Brain microvascular endothelial cell (primary cell): ENCODE data around the gene PIP4K2A.
A peak's percentile ranks its signal among the peaks of the same experiment; 100 is the strongest.

ENCODE experiments used
- DNase-seq: peaks from one replicate; pipeline ENCODE4 v3.0.0-alpha.2; 2020
- H3K27ac ChIP-seq: fragments of 250-450 bp; sonication (Bioruptor Pico); 2 replicates; pipeline ENCODE4 v1.5.1; 2020; ENCODE audit warnings: mild to moderate bottlenecking, moderate library complexity
- H3K27me3 ChIP-seq: fragments of 250-450 bp; sonication (Bioruptor Pico); replicated peaks from 2 replicates; pipeline ENCODE4 v1.5.1; 2020; ENCODE audit warnings: mild to moderate bottlenecking
- H3K36me3 ChIP-seq: fragments of 250-450 bp; sonication (Bioruptor Pico); replicated peaks from 2 replicates; pipeline ENCODE4 v1.5.1; 2020; ENCODE audit warnings: mild to moderate bottlenecking
- H3K4me3 ChIP-seq: 2 replicates; pipeline ENCODE4 v1.5.1; 2011; ENCODE audit warnings: low read depth, mild to moderate bottlenecking, control low read depth, low read length, moderate library complexity
- in situ Hi-C: cut with HindIII; loops from 2 replicates; pipeline ENCODE4 v1.10.0; 2017; ENCODE audit warnings: low sequenced_read_pairs, low pct_ligation_motif_present
- TF ChIP-seq, protein P1 (sequence below): IDR thresholded peaks from 2 replicates; pipeline ENCODE4 v1.5.1; 2011; ENCODE audit warnings: low read depth, mild to moderate bottlenecking, moderate library complexity, low read length, control low read depth, inconsistent platforms; ENCODE audit errors: missing control alignments

Gene PIP4K2A

DNA sequence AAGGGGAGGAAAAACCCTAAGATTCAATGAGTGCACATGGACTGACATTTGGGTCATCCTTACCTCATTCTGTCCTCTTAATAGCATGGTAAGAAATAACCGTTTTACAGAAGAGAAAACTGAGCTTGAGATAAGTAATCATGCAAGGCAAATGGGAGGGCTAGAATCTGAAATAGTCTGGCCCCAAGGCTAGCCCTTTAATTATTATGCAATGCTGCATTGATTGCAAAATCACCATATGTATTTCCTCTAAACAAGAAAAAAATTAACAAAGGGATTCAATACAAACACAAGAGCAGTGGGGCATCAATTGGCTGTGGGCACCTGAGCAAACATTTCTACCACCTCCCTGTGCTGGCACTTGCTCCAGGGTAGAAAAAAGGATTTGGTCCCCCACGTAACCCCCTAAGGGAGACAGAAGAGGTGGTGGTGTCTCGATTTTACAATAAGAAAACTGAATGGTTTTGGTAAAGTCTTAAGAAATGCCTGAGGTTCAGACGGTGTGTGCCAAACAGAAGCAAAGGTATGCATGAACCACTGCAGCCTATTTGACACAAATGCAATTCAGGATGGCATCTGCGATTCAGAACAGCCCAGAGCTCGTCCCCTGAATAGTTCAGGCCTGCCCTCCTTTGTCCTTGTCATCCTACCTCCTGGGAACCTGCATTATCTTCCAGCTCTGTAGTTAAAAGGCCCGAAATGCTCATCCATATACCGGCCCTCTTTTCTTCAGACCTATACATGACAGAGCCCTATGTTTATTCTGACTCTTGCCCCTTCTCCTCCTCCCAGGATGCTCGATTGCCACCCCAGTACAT is 23.6 kb downstream of the PIP4K2A start:
- H3K4me3 ChIP-seq, result no peak overlapping the region
- H3K27ac ChIP-seq, result no peak overlapping the region
- no peak for DNase-seq
- H3K36me3 ChIP-seq, result no peaks in the 10 kb centered on the region
- H3K27me3 ChIP-seq, result no peaks in the 10 kb centered on the region
- TF ChIP-seq, protein P1, sequence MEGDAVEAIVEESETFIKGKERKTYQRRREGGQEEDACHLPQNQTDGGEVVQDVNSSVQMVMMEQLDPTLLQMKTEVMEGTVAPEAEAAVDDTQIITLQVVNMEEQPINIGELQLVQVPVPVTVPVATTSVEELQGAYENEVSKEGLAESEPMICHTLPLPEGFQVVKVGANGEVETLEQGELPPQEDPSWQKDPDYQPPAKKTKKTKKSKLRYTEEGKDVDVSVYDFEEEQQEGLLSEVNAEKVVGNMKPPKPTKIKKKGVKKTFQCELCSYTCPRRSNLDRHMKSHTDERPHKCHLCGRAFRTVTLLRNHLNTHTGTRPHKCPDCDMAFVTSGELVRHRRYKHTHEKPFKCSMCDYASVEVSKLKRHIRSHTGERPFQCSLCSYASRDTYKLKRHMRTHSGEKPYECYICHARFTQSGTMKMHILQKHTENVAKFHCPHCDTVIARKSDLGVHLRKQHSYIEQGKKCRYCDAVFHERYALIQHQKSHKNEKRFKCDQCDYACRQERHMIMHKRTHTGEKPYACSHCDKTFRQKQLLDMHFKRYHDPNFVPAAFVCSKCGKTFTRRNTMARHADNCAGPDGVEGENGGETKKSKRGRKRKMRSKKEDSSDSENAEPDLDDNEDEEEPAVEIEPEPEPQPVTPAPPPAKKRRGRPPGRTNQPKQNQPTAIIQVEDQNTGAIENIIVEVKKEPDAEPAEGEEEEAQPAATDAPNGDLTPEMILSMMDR, result no peak
- in situ Hi-C loops, result no loop called here

DNA sequence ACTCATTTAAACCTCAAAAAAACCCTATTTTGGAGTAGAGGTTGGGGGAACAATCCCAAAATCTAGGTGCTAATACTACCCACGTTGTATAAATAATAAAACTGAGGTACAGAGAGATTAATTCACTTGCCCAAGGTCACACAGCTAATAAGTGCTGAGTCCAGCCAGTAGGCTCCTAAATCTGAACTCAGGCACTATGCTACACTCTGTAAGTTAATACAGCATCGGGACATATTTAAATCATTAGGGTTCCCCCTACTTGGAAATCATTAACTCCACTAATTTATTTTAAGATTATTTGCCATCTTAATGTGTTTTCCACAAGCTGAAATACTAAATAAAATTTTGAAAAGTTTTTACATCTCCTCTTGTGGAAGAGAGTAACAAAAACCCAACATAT is 24.2 kb downstream of the PIP4K2A start:
- no peaks in the 10 kb centered on the region for H3K36me3 ChIP-seq
- no peaks in the 10 kb centered on the region for H3K27me3 ChIP-seq
- TF ChIP-seq, protein P1, result no peak
- H3K27ac ChIP-seq, result no peak overlapping the region
- DNase-seq, result no peak
- no peak overlapping the region for H3K4me3 ChIP-seq
- in situ Hi-C loops, result no loop called here

DNA sequence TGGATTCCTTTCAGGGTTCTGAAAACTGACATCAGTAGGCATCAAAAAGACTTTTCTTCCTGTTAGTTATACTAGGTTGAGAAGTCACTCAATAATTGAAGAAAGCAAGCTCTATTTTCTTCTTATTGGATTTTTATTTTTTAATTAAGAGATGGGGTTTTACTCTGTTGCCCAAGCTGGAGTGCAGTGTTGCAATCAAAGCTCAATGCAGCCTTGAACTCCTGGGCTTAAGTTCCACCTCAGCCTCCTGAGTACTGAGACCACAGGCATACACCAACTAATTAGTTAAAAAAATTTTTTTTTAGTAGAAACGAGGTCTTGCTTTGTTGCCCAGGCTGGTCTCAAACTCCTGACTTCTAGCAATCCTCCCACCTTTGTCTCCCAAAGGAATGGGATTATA is 28.0 kb downstream of the PIP4K2A start:
- no peak overlapping the region for H3K4me3 ChIP-seq
- DNase-seq, result no peak
- H3K36me3 ChIP-seq, result no peaks in the 10 kb centered on the region
- TF ChIP-seq, protein P1, result no peak
- H3K27me3 ChIP-seq, result no peaks in the 10 kb centered on the region
- in situ Hi-C loops, result no loop called here
- no peak overlapping the region for H3K27ac ChIP-seq

DNA sequence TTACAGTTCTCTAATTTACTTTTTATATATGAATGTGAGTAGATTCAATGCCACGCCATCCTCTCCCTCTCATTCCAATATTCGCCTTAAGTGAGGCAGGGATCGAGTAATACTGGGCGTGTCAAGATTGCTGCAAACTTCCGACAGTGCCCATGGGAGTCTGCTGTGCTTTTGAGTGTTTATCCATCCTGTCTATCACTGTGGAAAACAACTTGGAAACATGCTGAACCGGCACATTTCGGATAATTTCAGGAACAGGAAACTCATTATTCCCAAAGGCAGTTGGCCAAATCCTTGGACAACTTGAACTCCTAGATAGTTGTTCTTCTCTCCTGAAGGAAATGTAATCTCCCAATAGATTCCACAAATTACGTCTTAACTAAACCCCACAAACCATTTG is 28.5 kb downstream of the PIP4K2A start:
- in situ Hi-C loops, result no loop called here
- H3K27me3 ChIP-seq, result no peaks in the 10 kb centered on the region
- DNase-seq, result no peak

DNA sequence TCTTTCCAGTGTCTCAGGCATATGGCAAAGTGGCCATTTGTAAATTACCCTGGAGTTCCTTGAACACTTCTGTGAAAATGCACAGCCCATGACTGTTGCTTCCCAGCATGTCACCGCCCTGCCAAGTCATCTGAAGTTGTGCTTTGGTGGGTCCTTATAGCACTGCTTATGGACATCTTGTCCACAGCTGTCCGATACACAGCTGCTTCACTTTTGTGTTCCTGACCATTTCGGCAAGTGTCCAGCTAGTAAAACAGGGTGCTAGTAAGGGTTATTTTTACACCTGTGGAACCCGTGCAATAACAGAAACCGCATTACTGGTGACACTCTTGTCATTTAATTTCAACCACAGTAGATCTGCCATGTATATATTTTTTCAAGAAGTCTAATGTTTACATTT is 29.7 kb downstream of the PIP4K2A start:
- no peak for DNase-seq
- in situ Hi-C loops, result no loop called here
- Histone ChIP-seq H3K4me3 (no peak overlapping the region), H3K27ac (no peak overlapping the region), H3K27me3 (no peaks in the 10 kb centered on the region), H3K36me3 (no peaks in the 10 kb centered on the region)
- TF ChIP-seq, protein P1, result no peak

More for the DNA sequence above, 28.5 kb downstream of the PIP4K2A start:
- Histone ChIP-seq H3K27ac (no peak overlapping the region), H3K4me3 (no peak overlapping the region), H3K36me3 (no peaks in the 10 kb centered on the region)
- TF ChIP-seq, protein P1, result no peak

DNA sequence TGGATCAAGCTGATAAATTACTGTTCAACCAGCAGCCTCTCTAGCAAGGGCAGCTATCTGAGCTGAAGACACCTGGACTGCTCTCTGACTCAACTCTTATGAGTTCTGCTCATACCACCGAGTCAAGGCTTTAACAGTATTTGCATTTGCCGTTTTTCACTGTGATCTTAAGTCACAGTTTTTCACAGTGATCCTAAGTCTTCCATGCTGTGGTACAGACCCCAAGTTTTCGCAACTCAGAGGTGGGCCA is 31.3 kb downstream of the PIP4K2A start:
- peak overlapping the region; percentile 87 for H3K27ac ChIP-seq
- in situ Hi-C loops, result no loop called here

More for the DNA sequence above, 31.3 kb downstream of the PIP4K2A start:
- Histone ChIP-seq H3K27me3 (no peaks in the 10 kb centered on the region), H3K36me3 (no peaks in the 10 kb centered on the region), H3K4me3 (no peak overlapping the region)
- TF ChIP-seq, protein P1, result no peak
- no peak for DNase-seq
